HG03108 (cell line): ENCODE results near the gene PARK7.
"Not testable (repeated sequence)": the region's sequence is repeated elsewhere in the genome, so short reads cannot be mapped to it uniquely, and the experiment has no call there.

ENCODE experiments used
- ATAC-seq: cut with Tn5 transposase; IDR thresholded peaks from one replicate; pipeline ENCODE4 v1.9.1; 2021; ENCODE audit warnings: moderate library complexity; ENCODE audit not compliant: unreplicated experiment

Gene PARK7

DNA sequence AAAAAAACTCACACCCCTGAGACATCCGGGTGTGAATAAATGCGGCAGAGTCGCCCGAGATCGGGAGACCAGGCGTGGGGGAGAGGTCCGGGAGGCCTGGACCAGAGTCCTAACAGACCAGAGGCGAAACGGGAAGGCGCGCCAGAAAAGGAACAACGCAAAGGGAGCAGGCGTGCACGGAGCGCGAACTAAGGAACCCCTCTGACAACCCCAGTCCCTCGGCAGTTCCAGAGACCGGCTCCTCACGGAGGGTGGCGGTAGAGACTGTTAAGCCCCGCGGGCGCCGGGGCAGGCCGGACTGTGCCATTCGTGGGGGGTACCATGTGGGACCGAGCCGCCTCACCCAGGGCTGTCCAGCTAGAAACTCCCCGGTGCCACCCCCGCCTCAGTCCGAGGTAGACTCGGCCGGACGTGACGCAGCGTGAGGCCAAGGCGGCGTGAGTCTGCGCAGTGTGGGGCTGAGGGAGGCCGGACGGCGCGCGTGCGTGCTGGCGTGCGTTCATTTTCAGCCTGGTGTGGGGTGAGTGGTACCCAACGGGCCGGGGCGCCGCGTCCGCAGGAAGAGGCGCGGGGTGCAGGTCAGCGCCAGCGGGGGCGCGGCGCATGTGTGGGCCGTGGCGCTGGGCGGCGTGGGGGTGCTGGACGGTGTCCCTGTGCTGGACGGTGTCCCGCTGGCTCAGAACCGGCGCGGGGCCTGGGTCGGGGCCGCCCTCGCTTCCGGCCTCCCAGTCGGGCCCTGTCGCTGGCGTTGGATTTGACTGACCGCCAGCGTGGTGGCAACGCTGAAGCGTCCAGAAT lies at the start of gene PARK7:
TSS of gene PARK7 (plus strand) at position 496 of the 798 bp plus-strand sequence. CDS start 1,075 bp downstream, outside the sequence.
- ATAC-seq: peak; percentile 90

DNA sequence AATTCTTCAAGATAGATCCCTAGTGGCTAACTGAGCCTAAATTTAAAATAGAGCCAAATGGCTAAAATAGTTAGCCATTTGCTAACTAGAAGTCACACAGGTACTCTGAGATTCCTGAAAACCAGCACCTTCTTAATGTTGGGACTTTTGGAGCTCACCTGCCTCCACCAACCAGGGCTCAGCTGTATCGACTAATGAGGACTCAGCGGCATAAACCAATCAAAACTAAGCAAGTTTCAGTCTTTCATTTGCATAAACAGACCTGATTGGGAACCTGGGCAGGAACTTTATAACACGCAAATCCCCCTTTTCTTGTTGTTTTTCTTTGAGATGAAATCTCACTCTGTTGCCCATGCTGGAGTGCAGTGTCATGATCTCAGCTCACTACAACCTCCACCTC lies 49.4 kb upstream of the PARK7 start:
- no peak for ATAC-seq

DNA sequence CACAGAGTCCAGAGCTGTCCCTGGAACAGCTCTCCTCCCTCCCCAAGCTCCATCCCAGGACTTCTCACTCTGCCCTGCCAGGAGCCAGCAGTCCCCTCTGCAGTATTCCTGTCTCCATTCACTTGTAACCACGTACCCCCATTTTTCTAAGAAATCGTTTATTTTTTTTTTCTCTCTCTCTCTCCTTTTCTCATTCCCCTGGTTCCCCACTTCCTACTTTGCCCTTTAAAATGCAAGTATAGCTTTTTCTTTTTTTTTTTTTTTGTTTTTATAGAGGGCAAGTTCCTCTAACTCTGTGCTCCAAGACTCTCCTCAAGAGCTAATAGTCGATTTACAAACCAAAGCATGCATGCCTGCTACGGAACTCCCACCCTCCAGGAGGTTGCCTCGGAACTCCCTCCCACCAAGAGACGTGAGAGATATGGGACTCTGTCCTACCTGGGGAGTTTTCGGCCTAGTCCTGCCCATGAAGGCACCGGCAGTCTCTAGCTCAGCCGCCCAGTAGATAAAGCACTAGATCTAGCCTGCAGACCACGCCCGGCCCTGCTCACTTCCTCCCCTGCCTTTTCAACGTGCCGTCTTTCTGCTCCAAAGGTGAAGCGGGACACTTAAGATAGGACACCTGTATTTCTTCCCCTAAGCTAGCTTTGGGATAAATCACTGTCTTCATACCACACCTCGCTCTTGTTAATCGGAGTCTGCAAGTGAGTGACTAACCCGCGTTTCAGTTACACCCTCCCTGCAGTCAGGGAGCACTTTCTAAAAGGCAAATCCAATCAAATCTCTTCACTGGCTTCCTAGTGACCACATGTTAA lies 48.6 kb upstream of the PARK7 start:
- ATAC-seq: no peak

DNA sequence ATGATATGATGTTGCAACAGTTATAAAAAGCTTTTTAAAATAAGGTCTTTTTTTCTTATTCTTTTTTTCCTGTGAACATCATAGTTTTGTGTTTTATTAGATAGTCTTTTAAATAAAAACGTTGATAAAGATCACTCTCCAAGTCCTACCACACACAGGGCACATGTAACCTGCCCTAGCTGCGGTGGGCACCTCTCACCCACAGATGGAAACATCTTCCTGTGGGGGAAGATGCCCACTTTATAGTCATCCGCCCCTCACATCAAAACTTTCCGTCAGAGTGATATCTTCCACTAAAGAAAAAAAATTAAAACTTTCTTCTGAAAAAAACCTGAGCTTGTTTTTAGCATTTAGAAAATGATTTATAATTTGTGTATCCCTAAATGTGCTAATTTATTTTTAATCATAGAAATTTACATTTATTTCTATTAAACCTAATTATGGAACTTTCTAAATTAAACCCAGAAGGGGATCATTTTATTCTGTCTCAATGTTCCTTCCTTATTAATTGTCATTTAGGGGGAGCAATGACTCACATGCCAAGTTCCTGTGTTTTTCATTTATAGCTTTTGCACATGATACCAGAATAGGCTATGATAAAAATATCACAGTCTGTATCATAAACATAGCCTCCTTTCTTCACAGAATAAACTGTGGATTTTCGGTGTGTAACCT lies 45.5 kb upstream of the PARK7 start:
- no peak for ATAC-seq

DNA sequence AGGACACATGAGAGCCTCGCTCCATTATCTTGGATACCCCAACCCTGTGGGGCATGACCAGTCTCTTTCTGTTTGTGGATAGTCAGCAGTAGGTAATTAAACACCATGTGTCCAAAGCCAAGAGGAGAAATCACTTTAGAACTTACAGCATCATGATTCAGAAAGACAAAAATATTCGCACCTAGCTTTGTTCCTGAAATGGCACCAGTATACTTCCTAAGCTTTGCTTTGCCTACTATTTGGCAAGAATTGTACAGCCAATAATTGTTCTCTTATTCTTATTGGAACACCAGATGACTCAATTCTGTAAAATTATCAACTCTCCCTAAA lies 45.0 kb upstream of the PARK7 start:
- ATAC-seq: no peak

DNA sequence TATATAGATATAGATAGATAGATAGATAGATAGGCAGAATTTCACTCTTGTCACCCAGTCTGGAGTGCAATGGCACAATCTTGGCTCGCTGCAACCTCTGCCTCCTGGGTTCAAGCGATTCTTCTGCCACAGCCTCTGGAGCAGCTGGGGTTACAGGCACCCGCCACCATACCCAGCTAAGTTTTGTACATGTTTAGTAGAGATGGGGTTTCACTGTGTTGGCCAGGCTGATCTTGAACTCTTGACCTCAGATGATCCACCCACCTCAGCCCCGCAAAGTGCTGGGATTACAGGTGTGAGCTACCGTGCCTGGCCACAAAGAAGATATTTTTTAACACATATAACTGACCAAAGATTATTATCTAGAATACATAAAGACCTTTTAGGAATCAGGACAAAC lies 43.5 kb upstream of the PARK7 start:
- not testable (repeated sequence) for ATAC-seq

DNA sequence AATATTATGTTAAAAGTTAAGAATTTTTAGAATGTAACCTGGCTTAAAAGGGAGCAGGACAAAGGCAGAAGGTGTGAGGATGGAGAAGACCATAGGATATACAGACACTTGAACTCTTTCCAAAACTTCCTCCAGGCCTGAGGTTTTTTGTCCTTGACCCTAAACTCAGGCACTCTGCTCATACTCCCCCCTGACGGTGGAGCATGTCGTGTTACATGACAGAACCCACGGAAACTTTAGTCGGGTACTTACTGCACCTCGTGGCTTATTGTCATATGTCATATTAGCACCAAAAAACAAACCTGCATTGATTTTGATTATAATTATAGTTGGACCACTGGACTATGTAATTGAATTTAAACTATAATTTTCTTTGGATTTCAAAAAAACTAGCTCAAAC lies 41.6 kb upstream of the PARK7 start:
- no peak for ATAC-seq

DNA sequence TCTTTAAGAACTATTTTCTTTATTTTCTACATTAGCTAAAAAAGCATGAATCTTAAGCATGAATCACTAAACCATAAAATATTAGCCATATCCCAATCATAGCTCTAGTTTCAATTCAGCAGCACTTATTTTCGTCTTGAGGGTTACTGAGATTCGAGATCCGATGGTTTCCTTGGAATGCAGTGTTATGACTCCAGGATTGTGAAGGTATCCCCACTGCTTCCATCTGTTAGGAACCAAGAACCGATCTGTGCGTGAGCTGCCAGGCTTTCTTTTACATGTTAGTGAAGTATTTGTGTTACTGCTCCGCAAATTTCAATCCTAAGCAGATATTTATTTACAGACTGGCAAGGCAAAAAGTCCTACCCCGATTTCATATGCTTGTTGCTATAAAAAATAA lies 39.7 kb upstream of the PARK7 start:
- no peak for ATAC-seq

DNA sequence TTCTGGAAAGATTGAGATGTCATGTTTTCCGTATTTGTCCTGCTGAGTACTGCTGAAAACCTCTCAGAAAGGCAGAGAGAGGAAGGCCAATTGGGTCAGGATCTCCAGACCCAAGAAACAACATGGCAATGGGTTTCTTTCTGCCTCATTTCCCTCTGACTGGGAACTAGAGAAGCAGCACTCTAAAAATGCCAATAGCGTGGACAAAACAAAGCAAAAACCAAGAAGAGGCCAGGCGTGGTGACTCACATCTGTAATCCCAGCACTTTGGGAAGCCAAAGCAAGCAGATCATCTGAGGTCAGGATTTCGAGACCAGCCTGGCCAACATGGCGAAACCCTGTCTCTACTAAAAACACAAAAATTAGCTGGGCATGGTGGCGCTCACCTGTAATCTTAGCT lies 39.2 kb upstream of the PARK7 start:
- no peak for ATAC-seq

DNA sequence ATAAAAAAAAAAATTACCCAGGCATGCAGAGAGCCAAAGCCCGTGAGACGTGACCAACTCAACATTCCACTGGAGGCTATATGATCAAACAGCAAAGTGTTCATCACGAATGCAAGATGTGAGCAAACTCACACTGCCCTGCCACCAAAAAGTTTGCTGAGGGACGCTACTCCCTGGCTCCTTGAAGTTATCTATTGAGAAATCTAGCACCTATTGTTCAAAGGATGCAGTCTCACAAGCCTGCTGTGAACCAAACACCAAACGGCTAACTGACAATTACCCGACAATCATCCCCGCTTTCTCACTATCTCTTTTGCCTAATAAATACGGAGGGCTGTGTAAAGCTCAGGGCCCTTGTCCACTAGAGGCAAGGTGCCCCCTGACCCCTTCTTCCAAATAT lies 34.5 kb upstream of the PARK7 start:
- ATAC-seq: not testable (repeated sequence)

DNA sequence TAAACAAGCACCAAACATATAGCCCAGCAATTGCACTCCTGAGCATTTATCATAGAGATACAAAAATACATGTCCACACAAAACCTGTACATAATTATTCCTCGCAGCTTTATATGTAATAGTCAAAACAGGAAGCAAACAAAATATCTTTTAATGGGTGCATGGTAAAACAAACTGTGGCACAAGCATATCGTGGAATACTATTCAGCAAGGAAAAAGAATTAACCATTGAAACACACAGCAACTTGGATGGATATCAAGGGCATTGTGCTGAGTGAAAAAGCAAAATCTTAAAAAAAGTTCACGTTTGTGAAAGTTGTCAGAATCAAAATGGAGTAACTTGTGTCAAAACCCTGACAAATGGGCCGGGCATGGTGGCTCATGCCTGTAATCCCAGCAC lies 33.3 kb upstream of the PARK7 start:
- no peak for ATAC-seq

DNA sequence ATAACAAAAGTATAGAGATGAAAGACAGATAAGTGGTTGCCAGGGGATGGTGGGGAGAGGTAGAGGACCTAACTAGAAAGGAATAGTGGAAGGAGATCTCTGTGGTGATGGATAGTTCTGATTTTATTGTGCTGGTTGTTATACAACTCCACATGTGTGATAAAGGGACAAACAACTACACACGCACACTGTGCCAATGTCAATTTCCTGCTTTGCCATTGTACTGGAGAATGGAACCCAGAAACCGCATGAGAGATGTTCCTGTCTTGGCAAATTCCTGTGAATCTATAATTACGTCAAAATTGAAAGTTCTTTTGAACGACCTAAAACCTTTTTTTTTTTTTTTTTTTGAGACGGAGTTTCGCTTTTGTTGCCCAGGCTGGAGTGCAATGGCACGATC lies 31.9 kb upstream of the PARK7 start:
- ATAC-seq: no peak

DNA sequence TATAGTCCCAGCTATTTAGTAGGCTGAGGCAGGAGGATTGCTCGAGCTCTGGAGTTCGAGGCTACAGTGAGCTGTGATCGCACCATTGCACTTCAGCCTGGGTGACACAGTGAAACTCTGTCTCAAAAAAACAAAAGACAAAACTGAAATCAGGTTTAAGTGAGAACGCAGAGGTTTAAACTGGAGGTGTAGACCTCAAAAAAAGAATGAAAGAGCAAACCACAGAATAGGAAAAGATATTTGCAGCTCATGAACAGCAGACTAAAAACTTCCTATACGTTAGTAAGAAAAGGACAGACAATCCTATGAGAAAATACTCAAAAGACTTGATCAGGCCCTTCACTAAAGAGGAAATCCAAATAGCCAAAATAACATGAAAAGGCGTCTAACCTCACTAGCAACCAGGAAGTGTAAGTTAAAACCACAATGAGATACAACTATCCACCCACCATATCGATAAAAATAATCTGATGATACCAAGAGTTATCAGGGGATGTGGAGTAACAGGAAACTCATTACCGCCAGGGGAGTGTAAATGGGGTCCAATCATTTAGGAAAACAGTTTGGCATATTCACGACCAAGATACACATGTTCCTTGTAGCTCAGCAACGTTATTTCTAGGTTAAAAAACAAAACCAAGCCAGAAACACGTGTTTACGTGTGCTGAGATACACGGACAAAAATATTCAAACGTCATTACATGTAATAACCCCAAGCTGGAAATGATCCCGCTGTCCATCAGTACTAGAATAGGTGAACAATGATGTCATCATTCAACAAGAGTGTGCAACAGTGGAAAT lies 30.7 kb upstream of the PARK7 start:
- no peak for ATAC-seq

DNA sequence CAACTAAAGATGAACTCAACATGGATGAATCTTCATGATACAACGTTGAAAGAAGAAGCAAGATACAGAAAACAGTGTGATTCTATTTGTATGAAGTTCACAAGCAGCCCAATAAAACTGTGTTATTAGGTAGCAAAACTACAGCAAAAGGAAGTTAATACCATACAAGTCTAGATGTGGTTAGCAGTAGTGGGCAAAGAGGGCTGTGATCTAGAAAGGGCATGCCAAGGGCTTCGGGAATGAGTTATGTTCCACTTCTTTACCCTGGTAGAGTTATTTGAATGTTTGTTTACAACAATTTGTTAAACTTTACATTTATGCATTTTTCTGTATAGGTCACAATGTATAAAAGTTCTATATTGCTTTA lies 30.1 kb upstream of the PARK7 start:
- ATAC-seq: no peak

DNA sequence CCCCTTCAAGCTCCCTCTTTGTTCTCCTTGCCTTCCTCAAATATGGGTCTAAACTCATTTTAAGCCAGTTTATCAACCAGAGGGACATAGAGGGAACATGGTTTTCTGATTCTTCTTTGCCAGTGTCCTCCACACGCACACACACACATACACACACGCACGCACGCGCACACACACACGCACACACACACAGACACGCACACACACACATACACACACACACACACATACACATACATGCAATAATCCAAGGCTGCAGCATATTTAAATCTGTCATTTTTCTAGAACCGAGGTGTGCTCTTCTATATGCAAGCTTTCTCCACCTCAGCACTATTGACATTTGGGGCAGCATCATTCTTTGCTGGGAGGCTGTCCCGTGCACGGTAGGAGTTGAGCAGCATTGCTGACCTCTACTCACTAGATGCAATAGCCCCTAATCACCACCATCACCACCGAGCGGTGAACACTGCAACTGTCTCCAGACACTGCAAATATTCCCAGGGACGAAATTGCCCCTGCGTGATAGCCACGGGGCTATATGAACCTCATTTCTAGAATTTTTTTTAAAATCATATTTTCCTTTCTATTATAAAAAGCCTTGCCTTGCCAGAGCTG lies 28.9 kb upstream of the PARK7 start:
- no peak for ATAC-seq

DNA sequence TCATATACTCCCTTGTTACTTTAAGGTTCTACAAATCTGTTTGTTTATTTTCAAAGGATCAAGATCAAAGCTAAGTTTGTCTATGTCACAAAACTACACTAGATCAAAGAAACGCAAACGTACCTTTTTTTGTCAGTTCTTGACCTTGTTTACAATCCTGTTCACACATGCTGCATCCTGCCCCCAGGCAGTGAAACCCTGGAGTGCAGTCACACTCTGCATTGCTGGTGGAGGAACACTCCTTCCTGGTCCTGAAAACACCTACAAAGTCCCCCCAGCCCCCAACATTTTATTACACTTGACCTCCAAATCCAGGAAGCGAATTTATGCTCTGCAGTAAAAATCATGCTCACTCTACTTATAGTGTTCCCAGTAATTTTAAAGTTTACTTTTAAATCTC lies 23.4 kb upstream of the PARK7 start:
- no peak for ATAC-seq

DNA sequence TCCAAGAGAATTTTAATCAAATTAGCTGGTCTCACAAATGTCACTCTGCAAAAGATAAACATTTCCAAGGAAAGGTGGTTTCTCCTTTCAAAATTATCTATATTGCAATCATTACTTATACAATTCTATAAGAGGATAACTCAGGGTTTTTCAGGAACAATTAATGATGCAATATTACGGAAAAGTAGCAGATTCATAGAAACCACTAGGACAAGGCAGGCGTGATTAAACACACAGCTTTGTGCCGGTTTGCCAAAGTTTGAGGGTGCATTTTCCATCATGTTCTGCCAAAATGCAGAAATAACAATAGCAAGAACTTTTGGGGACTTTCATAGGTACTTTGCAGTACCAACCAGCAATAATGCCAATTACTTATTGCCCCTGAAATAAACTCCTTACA lies 21.5 kb upstream of the PARK7 start:
- no peak for ATAC-seq

DNA sequence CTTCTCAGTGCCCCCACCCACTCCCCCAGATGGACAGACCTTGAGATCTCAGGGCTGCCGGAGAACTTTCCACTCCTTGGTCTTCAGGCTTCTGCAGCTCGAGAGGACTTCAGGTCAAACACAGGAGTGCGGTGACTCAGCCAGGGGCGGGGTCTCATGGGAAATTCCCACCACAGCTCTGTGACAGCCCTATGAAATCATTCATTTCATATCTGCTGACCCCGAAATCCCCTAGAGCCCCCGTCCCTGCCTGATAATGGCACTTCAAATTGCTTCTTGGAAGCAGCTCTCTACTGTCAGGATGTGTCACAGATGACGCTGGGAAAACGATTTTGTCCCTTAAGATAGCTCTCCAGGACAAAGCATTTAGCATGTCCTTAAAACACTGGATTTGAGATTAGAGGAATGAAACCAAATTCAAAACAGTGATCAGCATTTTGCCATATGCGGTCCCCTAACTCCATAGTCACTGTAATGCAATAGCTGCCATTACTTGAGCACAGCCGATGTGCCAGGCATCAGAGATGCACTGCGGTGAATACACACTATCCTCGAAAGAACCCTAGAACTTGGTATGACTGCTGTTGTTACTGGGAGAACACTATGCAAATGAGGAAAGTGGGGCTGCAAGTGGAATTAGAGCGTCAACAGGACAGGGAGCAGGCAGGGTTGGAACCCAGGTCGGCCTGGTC lies 20.6 kb upstream of the PARK7 start, which contains the start of gene TNFRSF9:
TSS of gene TNFRSF9 (minus strand) at position 95 of the 692 bp plus-strand sequence. CDS start 845 bp downstream, outside the sequence.
- no peak for ATAC-seq

DNA sequence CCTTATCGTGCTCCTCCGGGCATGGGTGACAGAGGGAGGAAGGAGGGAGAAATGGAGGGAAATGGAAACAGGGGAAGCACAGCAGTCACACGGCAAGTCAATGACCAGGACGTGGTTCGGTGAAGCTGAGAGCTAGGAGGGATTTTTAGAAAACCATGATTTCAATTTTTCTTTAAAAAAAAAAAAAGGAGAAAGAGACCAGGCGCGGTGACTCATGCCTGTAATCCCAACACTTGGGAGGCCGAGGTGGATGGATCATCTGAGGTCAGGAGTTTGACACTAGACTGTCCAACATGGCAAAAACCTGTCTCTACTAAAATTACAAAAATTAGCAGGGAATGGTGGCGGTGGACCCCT lies 20.1 kb upstream of the PARK7 start:
- no peak for ATAC-seq
